Hindlimb muscle (tissue), 1 donor: Measurements from ENCODE around the gene NELL1. TPM values are rescaled to one million over a fixed set of nuclear protein-coding genes. Genes with fewer than 3 reads are reported as not detected.

Experiments used
- DNase-seq: peaks from one replicate; pipeline ENCODE4 v3.0.0-alpha.2; 2013
- polyA plus RNA-seq: library from polyadenylated mRNA; unstranded; fragments of 120-200 nt; gene quantifications from one replicate; pipeline ENCODE4 v1.2.1, GENCODE V29; 2013; ENCODE audit not compliant: insufficient read length

NELL1 gene
- polyA plus RNA-seq, 1 donor, result 3.2 TPM

GRCh38 chr11:20875889-20876288, 206.5 kb downstream of the NELL1 start:
- DNase-seq, result no peak

- no peak for DNase-seq
These were observed 207.4 kb downstream of the NELL1 start for GRCh38 chr11:20876738-20877137.

GRCh38 chr11:20880094-20880493, 210.7 kb downstream of the NELL1 start:
- no peak for DNase-seq

- no peak for DNase-seq
These were observed 212.1 kb downstream of the NELL1 start for GRCh38 chr11:20881328-20882079.

GRCh38 chr11:20887137-20887536, 217.8 kb downstream of the NELL1 start:
- DNase-seq, result no peak

GRCh38 chr11:20894296-20894695, 224.9 kb downstream of the NELL1 start:
- DNase-seq, result no peak

GRCh38 chr11:20909995-20910726, 240.8 kb downstream of the NELL1 start:
- DNase-seq, result no peak

- no peak for DNase-seq
These were observed 241.3 kb downstream of the NELL1 start for GRCh38 chr11:20910733-20911132.

- DNase-seq, result no peak
These were observed 242.9 kb downstream of the NELL1 start for GRCh38 chr11:20912065-20912821.

- DNase-seq, result no peak
These were observed 243.6 kb downstream of the NELL1 start for GRCh38 chr11:20912922-20913512.

- no peak for DNase-seq
These were observed 247.9 kb downstream of the NELL1 start for GRCh38 chr11:20917306-20917705.

GRCh38 chr11:20926799-20927540, 257.6 kb downstream of the NELL1 start:
- DNase-seq, result no peak

- no peak for DNase-seq
These were observed 261.6 kb downstream of the NELL1 start for GRCh38 chr11:20931029-20931428.

- no peak for DNase-seq
These were observed 263.7 kb downstream of the NELL1 start for GRCh38 chr11:20933086-20933485.

- no peak for DNase-seq
These were observed 264.6 kb downstream of the NELL1 start for GRCh38 chr11:20933958-20934357.

GRCh38 chr11:20934516-20934915, 265.1 kb downstream of the NELL1 start:
- DNase-seq, result no peak

- no peak for DNase-seq
These were observed 268.4 kb downstream of the NELL1 start for GRCh38 chr11:20937826-20938225.

- no peak for DNase-seq
These were observed 280.2 kb downstream of the NELL1 start for GRCh38 chr11:20949585-20949984.

GRCh38 chr11:20962581-20962980, 293.2 kb downstream of the NELL1 start:
- DNase-seq, result no peak

- DNase-seq, result no peak
These were observed 294.2 kb downstream of the NELL1 start for GRCh38 chr11:20963596-20963995.

GRCh38 chr11:20964985-20965384, 295.6 kb downstream of the NELL1 start:
- DNase-seq, result no peak

- no peak for DNase-seq
These were observed 297.1 kb downstream of the NELL1 start for GRCh38 chr11:20966489-20966888.
